ENCODE data around the gene PRKCB.

The PRKCB gene

GRCh38 chr16:23974223-23974622 is 138.4 kb downstream of the PRKCB start:
- H3K27me3 Mint-ChIP-seq (ENCODE audit: low read depth, poor library complexity), result peaks cover 13% of the 10 kb centered on the region
- no peak overlapping the region for H3K27ac Mint-ChIP-seq
- no peak for TF ChIP-seq CTCF (IDR thresholded peaks at IDR 0.05)
- H3K4me1 Mint-ChIP-seq, result no peaks in the 10 kb centered on the region
- no peak overlapping the region for H3K4me3 Mint-ChIP-seq
- H3K9me3 Mint-ChIP-seq, result no peaks in the 10 kb centered on the region
- DNase-seq, result peak; percentile 67
- no peaks in the 10 kb centered on the region for H3K36me3 Mint-ChIP-seq (ENCODE audit: low read depth)

- no peak for TF ChIP-seq CTCF (IDR thresholded peaks at IDR 0.05)
Measured at GRCh38 chr16:23975293-23975692, 139.5 kb downstream of the PRKCB start.

GRCh38 chr16:23976091-23976490 is 140.3 kb downstream of the PRKCB start:
- peaks cover 24% of the 10 kb centered on the region for H3K27me3 Mint-ChIP-seq (ENCODE audit: low read depth, poor library complexity)
- no peaks in the 10 kb centered on the region for H3K36me3 Mint-ChIP-seq (ENCODE audit: low read depth)
- DNase-seq, result no peak
- H3K4me1 Mint-ChIP-seq, result no peaks in the 10 kb centered on the region
- H3K27ac Mint-ChIP-seq, result no peak overlapping the region
- H3K9me3 Mint-ChIP-seq, result no peaks in the 10 kb centered on the region
- no peak overlapping the region for H3K4me3 Mint-ChIP-seq
- no peak for TF ChIP-seq CTCF (IDR thresholded peaks at IDR 0.05)

More at GRCh38 chr16:23975293-23975692, 139.5 kb downstream of the PRKCB start:
- no peaks in the 10 kb centered on the region for H3K4me1 Mint-ChIP-seq
- DNase-seq, result no peak
- no peaks in the 10 kb centered on the region for H3K9me3 Mint-ChIP-seq
- no peak overlapping the region for H3K4me3 Mint-ChIP-seq
- H3K27ac Mint-ChIP-seq, result no peak overlapping the region
- peaks cover 16% of the 10 kb centered on the region for H3K27me3 Mint-ChIP-seq (ENCODE audit: low read depth, poor library complexity)
- H3K36me3 Mint-ChIP-seq (ENCODE audit: low read depth), result no peaks in the 10 kb centered on the region

GRCh38 chr16:23976524-23976923 is 140.7 kb downstream of the PRKCB start:
- no peak for DNase-seq
- Mint-ChIP-seq H3K9me3 (no peaks in the 10 kb centered on the region), H3K36me3 (ENCODE audit: low read depth) (no peaks in the 10 kb centered on the region), H3K4me1 (no peaks in the 10 kb centered on the region), H3K27me3 (ENCODE audit: low read depth, poor library complexity) (peaks cover 25% of the 10 kb centered on the region), H3K27ac (no peak overlapping the region), H3K4me3 (no peak overlapping the region)
- TF ChIP-seq CTCF (IDR thresholded peaks at IDR 0.05), result no peak

- no peak for DNase-seq
- Mint-ChIP-seq H3K4me1 (no peaks in the 10 kb centered on the region), H3K9me3 (no peaks in the 10 kb centered on the region), H3K27me3 (ENCODE audit: low read depth, poor library complexity) (peaks cover 44% of the 10 kb centered on the region), H3K36me3 (ENCODE audit: low read depth) (no peaks in the 10 kb centered on the region), H3K4me3 (no peak overlapping the region), H3K27ac (no peak overlapping the region)
- TF ChIP-seq CTCF (IDR thresholded peaks at IDR 0.05), result no peak
Measured at GRCh38 chr16:23979441-23979840, 143.7 kb downstream of the PRKCB start.

- H3K9me3 Mint-ChIP-seq, result no peaks in the 10 kb centered on the region
- TF ChIP-seq CTCF (IDR thresholded peaks at IDR 0.05), result no peak
- H3K27me3 Mint-ChIP-seq (ENCODE audit: low read depth, poor library complexity), result peaks cover 46% of the 10 kb centered on the region
- H3K4me3 Mint-ChIP-seq, result no peak overlapping the region
- H3K4me1 Mint-ChIP-seq, result no peaks in the 10 kb centered on the region
- no peaks in the 10 kb centered on the region for H3K36me3 Mint-ChIP-seq (ENCODE audit: low read depth)
- H3K27ac Mint-ChIP-seq, result no peak overlapping the region
- DNase-seq, result no peak
Measured at GRCh38 chr16:23979982-23980381, 144.2 kb downstream of the PRKCB start.
